H1 (cell line): ENCODE data around the gene PAPOLG. TPM values are rescaled to one million over a fixed set of nuclear protein-coding genes. Genes with fewer than 3 reads are reported as not detected.

ENCODE experiments used
- CTCF ChIA-PET: fragments of 300-600 bp; sonication (Branson Sonifier 250); formaldehyde crosslinking; loops from one replicate; lab custom pipeline; 2021; ENCODE audit not compliant: partially characterized antibody; lab: Charles Lee
- POLR2A ChIA-PET: fragments of 300-600 bp; sonication (Branson Sonifier 250); formaldehyde crosslinking; loops from one replicate; lab custom pipeline; 2021; ENCODE audit warnings: inconsistent platforms; ENCODE audit not compliant: partially characterized antibody; lab: Charles Lee
- DNase-seq, 2 experiments: peaks; one replicate each; pipeline versions ENCODE4 v3.0.0 to v3.0.0-alpha.2; 2010 to 2022; ENCODE audit warnings: low spot score in 2 of 2, low read depth in 1 of 2, mixed read lengths in 1 of 2
- FAIRE-seq: peaks from 2 replicates; lab custom pipeline; 2011; peaks lifted over from hg19 to GRCh38; lab: Jason Lieb, UNC
- H2AFZ ChIP-seq: 2 replicates; pipeline ENCODE4 v1.8.1; 2012; ENCODE audit warnings: low read length, inconsistent platforms
- H2AK5ac ChIP-seq: 2 replicates; pipeline ENCODE4 v1.6.1; 2013; ENCODE audit warnings: low read depth, low read length
- H2BK120ac ChIP-seq: replicated peaks from 2 replicates; pipeline ENCODE3; 2013; ENCODE audit warnings: low read depth, low read length, inconsistent platforms
- H2BK12ac ChIP-seq: 2 replicates; pipeline ENCODE4 v1.6.1; 2013; ENCODE audit warnings: low read depth, low read length
- H2BK15ac ChIP-seq: 2 replicates; pipeline ENCODE4 v1.6.1; 2013; ENCODE audit warnings: low read length
- H2BK20ac ChIP-seq: 2 replicates; pipeline ENCODE4 v1.6.1; 2013; ENCODE audit warnings: low read length
- H2BK5ac ChIP-seq: 2 replicates; pipeline ENCODE4 v1.6.1; 2013; ENCODE audit warnings: low read depth, low read length
- H3K14ac ChIP-seq: 2 replicates; pipeline ENCODE4 v1.6.1; 2013; ENCODE audit warnings: inconsistent platforms; ENCODE audit not compliant: insufficient read length
- H3K18ac ChIP-seq: 2 replicates; pipeline ENCODE4 v1.6.1; 2013; ENCODE audit warnings: low read length; ENCODE audit errors: extremely low read depth
- H3K23ac ChIP-seq: 2 replicates; pipeline ENCODE4 v1.6.1; 2013; ENCODE audit warnings: inconsistent platforms; ENCODE audit not compliant: insufficient read length
- H3K23me2 ChIP-seq: 2 replicates; pipeline ENCODE4 v1.6.1; 2013; ENCODE audit warnings: low read depth, low read length
- H3K27ac ChIP-seq: 2 replicates; pipeline ENCODE4 v1.6.1; 2011; ENCODE audit warnings: low read depth, low read length, inconsistent platforms
- H3K27me3 ChIP-seq, 4 experiments: replicated peaks in 1 of 4; 1 replicate in 1 of 4; 2 replicates in 3 of 4; pipeline versions ENCODE4 v1.6.1 to v1.8.1; 2011 to 2013; ENCODE audit warnings: low read length in 3 of 4, mild to moderate bottlenecking in 3 of 4, inconsistent platforms in 2 of 4, mixed read lengths in 2 of 4, moderate library complexity in 1 of 4; ENCODE audit not compliant: control insufficient read depth in 3 of 4, insufficient read depth in 3 of 4; ENCODE audit errors: extremely low read depth in 1 of 4
- H3K36me3 ChIP-seq, 4 experiments: 2 replicates each; pipeline versions ENCODE4 v1.6.1 to v1.8.1; 2011 to 2013; ENCODE audit warnings: mild to moderate bottlenecking in 4 of 4, low read length in 3 of 4, moderate library complexity in 2 of 4, control low read depth in 1 of 4, inconsistent platforms in 1 of 4; ENCODE audit not compliant: insufficient read depth in 4 of 4, control insufficient read depth in 2 of 4
- H3K4ac ChIP-seq: replicated peaks from 2 replicates; pipeline ENCODE3; 2013; ENCODE audit warnings: low read length, low read depth, mixed read lengths, inconsistent platforms; ENCODE audit not compliant: insufficient read length
- H3K4me1 ChIP-seq, 4 experiments: replicated peaks in 1 of 4; 1 replicate in 1 of 4; 2 replicates in 3 of 4; pipeline versions ENCODE4 v1.6.1 to v1.8.1; 2011 to 2013; ENCODE audit warnings: low read length in 3 of 4, inconsistent platforms in 2 of 4, mixed read lengths in 1 of 4; ENCODE audit not compliant: insufficient read depth in 4 of 4, control insufficient read depth in 3 of 4
- H3K4me2 ChIP-seq, 2 experiments: 2 replicates each; pipeline versions ENCODE4 v1.6.1 to v1.8.1; 2011 to 2013; ENCODE audit warnings: low read depth in 2 of 2, low read length in 2 of 2, control low read depth in 1 of 2, inconsistent platforms in 1 of 2, mild to moderate bottlenecking in 1 of 2; ENCODE audit not compliant: insufficient read depth in 1 of 2
- H3K4me3 ChIP-seq, 4 experiments: fragments of 200-600, 300-600 bp in 1 of 4; sonication (generic), shearing (Covaris generic), sonication (Bioruptor Twin) in 1 of 4; 2 replicates each; pipeline versions ENCODE4 v1.5.1 to v1.8.1; 2011 to 2016; ENCODE audit warnings: low read length in 4 of 4, low read depth in 3 of 4, control low read depth in 2 of 4, inconsistent platforms in 2 of 4, mild to moderate bottlenecking in 2 of 4, mixed read lengths in 1 of 4, moderate library complexity in 1 of 4; ENCODE audit not compliant: insufficient read depth in 2 of 4; ENCODE audit errors: extremely low read depth in 1 of 4
- H3K56ac ChIP-seq: replicated peaks from 2 replicates; pipeline ENCODE3; 2013; ENCODE audit warnings: low read depth, mild to moderate bottlenecking, mixed read lengths, low read length, inconsistent platforms; ENCODE audit not compliant: insufficient read length
- H3K79me1 ChIP-seq: 2 replicates; pipeline ENCODE4 v1.6.1; 2013; ENCODE audit warnings: low read depth, low read length, control low read depth
- H3K79me2 ChIP-seq, 2 experiments: 2 replicates each; pipeline versions ENCODE4 v1.6.1 to v1.8.1; 2012 to 2013; ENCODE audit warnings: low read length in 2 of 2, mild to moderate bottlenecking in 2 of 2, inconsistent platforms in 1 of 2; ENCODE audit not compliant: insufficient read depth in 2 of 2, control insufficient read depth in 1 of 2
- H3K9ac ChIP-seq, 4 experiments: replicated peaks in 1 of 4; 1 replicate in 1 of 4; 2 replicates in 3 of 4; pipeline versions ENCODE4 v1.6.1 to v1.8.1; 2011 to 2013; ENCODE audit warnings: low read depth in 3 of 4, low read length in 3 of 4, control low read depth in 2 of 4, mild to moderate bottlenecking in 2 of 4, moderate library complexity in 2 of 4, inconsistent platforms in 1 of 4; ENCODE audit errors: extremely low read depth in 1 of 4
- H3K9me3 ChIP-seq, 2 experiments: 2 replicates each; pipeline versions ENCODE4 v1.6.1 to v1.8.1; 2012 to 2013; ENCODE audit warnings: mild to moderate bottlenecking in 2 of 2, moderate library complexity in 2 of 2, control low read depth in 1 of 2, inconsistent platforms in 1 of 2, low read depth in 1 of 2, low read length in 1 of 2, mixed read lengths in 1 of 2; ENCODE audit not compliant: insufficient read depth in 2 of 2
- H4K20me1 ChIP-seq, 2 experiments: replicated peaks in 1 of 2; 2 replicates each; pipeline versions ENCODE3 to v1.8.1; 2011 to 2013; ENCODE audit warnings: inconsistent platforms in 2 of 2, low read length in 2 of 2, mild to moderate bottlenecking in 1 of 2; ENCODE audit not compliant: insufficient read depth in 2 of 2, control insufficient read depth in 1 of 2
- H4K5ac ChIP-seq: 2 replicates; pipeline ENCODE4 v1.6.1; 2013; ENCODE audit warnings: low read length, low read depth, mixed read lengths, inconsistent platforms; ENCODE audit not compliant: insufficient read length
- H4K8ac ChIP-seq: 2 replicates; pipeline ENCODE4 v1.8.0; 2013; ENCODE audit warnings: mild to moderate bottlenecking, moderate library complexity, low read length, inconsistent platforms; ENCODE audit not compliant: insufficient read depth; ENCODE audit errors: extremely low read depth
- H4K91ac ChIP-seq: replicated peaks from 2 replicates; pipeline ENCODE3; 2013; ENCODE audit warnings: low read length, mixed read lengths, inconsistent platforms; ENCODE audit not compliant: insufficient read length
- BRCA1 ChIP-seq: IDR thresholded peaks from 2 replicates; pipeline ENCODE4 v1.6.1; 2012; ENCODE audit warnings: low read depth, low read length, improper control_type of control experiment
- CREB1 ChIP-seq: IDR thresholded peaks from 2 replicates; pipeline ENCODE4 v1.6.1; 2012; ENCODE audit warnings: inconsistent platforms
- CTBP2 ChIP-seq: IDR thresholded peaks from 2 replicates; pipeline ENCODE4 v1.7.0; 2011; ENCODE audit warnings: borderline replicate concordance, mild to moderate bottlenecking, moderate library complexity, mixed read lengths, low read length; ENCODE audit not compliant: insufficient read depth, insufficient read length
- E2F6 ChIP-seq: IDR thresholded peaks from 2 replicates; pipeline ENCODE4 v1.6.1; 2012; ENCODE audit warnings: inconsistent platforms
- HDAC6 ChIP-seq: IDR thresholded peaks from one replicate; pipeline ENCODE4 v1.7.1; 2012; ENCODE audit warnings: low read depth, mild to moderate bottlenecking, inconsistent platforms, low read length, moderate library complexity
- KDM5A ChIP-seq: fragments of 200-600 bp; IDR thresholded peaks from 2 replicates; pipeline ENCODE4 v1.7.1; 2012; ENCODE audit warnings: mild to moderate bottlenecking, low read length, inconsistent platforms, mixed read lengths
- POLR2A ChIP-seq, 2 experiments: IDR thresholded peaks; 1 replicate in 1 of 2; 2 replicates in 1 of 2; pipeline ENCODE4 v1.6.1; 2011; ENCODE audit warnings: low read depth in 2 of 2, low read length in 2 of 2, mild to moderate bottlenecking in 2 of 2; ENCODE audit errors: control extremely low read depth in 1 of 2
- RFX5 ChIP-seq: IDR thresholded peaks from 2 replicates; pipeline ENCODE4 v1.6.1; 2011; ENCODE audit warnings: low read depth, low read length, improper control_type of control experiment, borderline replicate concordance
- SIX5 ChIP-seq: IDR thresholded peaks from 2 replicates; pipeline ENCODE4 v1.6.1; 2011; ENCODE audit warnings: mild to moderate bottlenecking, low read depth, low read length
- SP4 ChIP-seq: IDR thresholded peaks from 2 replicates; pipeline ENCODE4 v1.6.1; 2012; ENCODE audit warnings: low read length, inconsistent platforms
- TAF7 ChIP-seq: optimal IDR thresholded peaks from 2 replicates; pipeline ENCODE3; 2011; ENCODE audit warnings: low read depth, mild to moderate bottlenecking, inconsistent platforms, low read length, moderate library complexity, borderline replicate concordance
- WGBS, 2 experiments: shearing (Covaris generic) in 1 of 2; methylation state at CpG; one replicate each; pipeline versions ENCODE4 v1.1.6 to v1.1.7; 2013 to 2015; ENCODE audit warnings: low lambda C conversion rate in 2 of 2, mixed read lengths in 2 of 2, inconsistent platforms in 1 of 2, low coverage in 1 of 2, missing lambda C conversion rate in 1 of 2; ENCODE audit not compliant: insufficient replicate concordance in 2 of 2, insufficient coverage in 1 of 2, insufficient read length in 1 of 2; ENCODE audit errors: extremely low coverage in 1 of 2, missing lambda C conversion rate in 1 of 2; 5-methylcytosine and 5-hydroxymethylcytosine counted together
- polyA plus RNA-seq, 7 experiments: library from polyadenylated mRNA; depleted of rRNA in 3 of 7; stranded (reverse) in 5 of 7; unstranded in 2 of 7; fragments of >200 nt in 5 of 7; fragments of 200-250 nt in 2 of 7; gene quantifications; 1 replicate in 5 of 7; 2 replicates in 1 of 7; 4 replicates in 1 of 7; pipeline versions ENCODE4 v1.2.1 to v1.2.3, GENCODE V29; 2011 to 2013; ENCODE audit warnings: missing spikeins in 2 of 7, mixed read lengths in 2 of 7
- total RNA-seq: library from RNA; stranded (reverse); fragmentation: NEBNext Ultra II Directional; extraction: Animal tissue kit (Norgen Biotek cat#: 25700); gene quantifications from 2 replicates; pipeline ENCODE4 v1.2.1, GENCODE V29; 2021

Gene PAPOLG
- total and polyA plus RNA-seq, 2 of the 8 experiments (the other 6 are each of a cell fraction or from before 2014, with no cell fraction given): 6.5 to 21.5 TPM

GRCh38 chr2:60738679-60739078 lies 17.4 kb upstream of the PAPOLG start:
- Histone ChIP-seq H3K14ac (no peak overlapping the region), H2AFZ (no peak overlapping the region), H3K23ac (no peak overlapping the region), H2BK15ac (no peak overlapping the region), H4K20me1 (no peaks in the 10 kb centered on the region), H3K27me3 (peaks cover 11 to 34% (median 27%) of the 10 kb centered on the region in 4 experiments; a peak in 6 of 7 replicates), H4K91ac (no peak overlapping the region), H2BK120ac (no peak overlapping the region), H3K79me1 (no peaks in the 10 kb centered on the region), H2BK20ac (no peak overlapping the region), H3K23me2 (0 out of 2 replicates have a peak, but pooled peaks cover 5% of the 10 kb centered on the region), H3K4me3 (no peak overlapping the region), H3K9me3 (no peaks in the 10 kb centered on the region), H4K5ac (no peak overlapping the region), H3K27ac (no peak overlapping the region), H3K4ac (no peak overlapping the region), H3K79me2 (no peaks in the 10 kb centered on the region), H3K18ac (no peak overlapping the region), H2AK5ac (no peak overlapping the region), H3K4me1 (peaks cover 0 to 5% (median 2%) of the 10 kb centered on the region in 4 experiments; a peak in 2 of 7 replicates), H3K4me2 (no peak overlapping the region), H3K36me3 (no peaks in the 10 kb centered on the region), H2BK12ac (no peak overlapping the region), H4K8ac (no peak overlapping the region), H3K9ac (no peak overlapping the region), H2BK5ac (no peak overlapping the region), H3K56ac (no peak overlapping the region)
- CTCF ChIA-PET: interaction anchor here (0.9 to 2.1 kb wide), 4 partner anchors 17 to 96 kb away, joined by 3 to 8 read pairs (median 6); partner anchors contain the start of gene PAPOLG
- POLR2A ChIA-PET: interaction anchor here (0.7 to 1.2 kb wide), 2 partner anchors 17 to 84 kb away, joined by 3 to 7 read pairs; partner anchors contain the start of gene PAPOLG
- WGBS, 2 experiments: 80% methylated on average over 3 of the region's 3 CpGs; no CpG with 5 or more reads in 1 of the 2 experiments
- DNase-seq (no peak), FAIRE-seq (no peak)
- no peak for TF ChIP-seq RFX5
- TF ChIP-seq E2F6: no peak
- TF ChIP-seq TAF7: no peak
- no peak for TF ChIP-seq POLR2A (IDR thresholded peaks at IDR 0.05; ENCODE audit: control extremely low read depth in 1 of 2, low read depth in 2 of 2, low read length in 2 of 2)
- no peak for TF ChIP-seq HDAC6
- no peak for TF ChIP-seq CTBP2
- TF ChIP-seq CREB1: no peak
- no peak for TF ChIP-seq BRCA1
- no peak for TF ChIP-seq SIX5
- no peak for TF ChIP-seq SP4
- no peak for TF ChIP-seq KDM5A
